ENCODE data around the gene RFPL3. TPM values are rescaled to one million over a fixed set of nuclear protein-coding genes. Genes with fewer than 3 reads are reported as not detected.
"Not testable (repeated sequence)": the region's sequence is repeated elsewhere in the genome, so short reads cannot be mapped to it uniquely, and the experiment has no call there.

Gene RFPL3
- total RNA-seq, 1 donor: not detected

DNA sequence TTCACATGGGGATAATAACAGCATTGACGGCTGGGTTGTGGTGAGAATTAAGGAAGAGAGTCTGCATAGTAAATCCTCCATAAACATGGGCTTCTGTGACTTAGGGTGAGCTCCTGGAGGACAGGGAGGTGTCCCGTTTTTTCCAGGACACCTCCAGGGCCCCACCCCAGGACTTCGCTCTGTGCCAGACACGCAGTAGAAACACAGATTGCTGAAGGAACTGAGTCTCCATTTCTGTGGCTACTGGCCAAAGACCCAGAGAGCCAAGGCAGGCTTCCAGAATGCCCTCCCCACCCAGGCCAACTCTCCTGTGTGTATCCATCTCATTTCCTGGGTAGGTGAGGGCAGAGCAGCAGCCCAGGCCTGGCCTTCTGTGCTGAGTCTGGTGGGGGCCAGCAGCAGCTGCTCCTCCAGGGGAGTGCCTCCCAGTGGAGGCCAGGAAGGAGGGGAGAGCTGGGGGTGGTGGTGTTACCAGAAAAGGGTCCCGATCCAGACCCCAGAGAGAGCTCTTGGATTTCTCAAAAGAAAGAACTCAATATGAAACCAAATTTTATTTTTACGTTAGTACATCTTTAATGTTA lies 9.5 kb upstream of the RFPL3 start:
- Histone ChIP-seq H3K9me3 (ENCODE audit: low read depth, low read length) (no peaks in the 10 kb centered on the region), H4K20me1 (ENCODE audit: insufficient read depth, low read length) (no peaks in the 10 kb centered on the region), H3K4me2 (ENCODE audit: insufficient read depth, low read length) (no peak overlapping the region), H3K4me1 (ENCODE audit: insufficient read depth, low read length) (no peaks in the 10 kb centered on the region), H3K27me3 (ENCODE audit: insufficient read depth, low read length) (no peaks in the 10 kb centered on the region), H3K4me3 (ENCODE audit: insufficient read depth, low read length) (no peak overlapping the region), H3K36me3 (ENCODE audit: insufficient read depth, low read length) (no peaks in the 10 kb centered on the region), H3K79me2 (ENCODE audit: insufficient read depth, low read length) (no peaks in the 10 kb centered on the region), H2AFZ (ENCODE audit: low read length) (no peak overlapping the region), H3K27ac (ENCODE audit: low read depth, low read length) (no peak overlapping the region)
- TF ChIP-seq, protein P1, sequence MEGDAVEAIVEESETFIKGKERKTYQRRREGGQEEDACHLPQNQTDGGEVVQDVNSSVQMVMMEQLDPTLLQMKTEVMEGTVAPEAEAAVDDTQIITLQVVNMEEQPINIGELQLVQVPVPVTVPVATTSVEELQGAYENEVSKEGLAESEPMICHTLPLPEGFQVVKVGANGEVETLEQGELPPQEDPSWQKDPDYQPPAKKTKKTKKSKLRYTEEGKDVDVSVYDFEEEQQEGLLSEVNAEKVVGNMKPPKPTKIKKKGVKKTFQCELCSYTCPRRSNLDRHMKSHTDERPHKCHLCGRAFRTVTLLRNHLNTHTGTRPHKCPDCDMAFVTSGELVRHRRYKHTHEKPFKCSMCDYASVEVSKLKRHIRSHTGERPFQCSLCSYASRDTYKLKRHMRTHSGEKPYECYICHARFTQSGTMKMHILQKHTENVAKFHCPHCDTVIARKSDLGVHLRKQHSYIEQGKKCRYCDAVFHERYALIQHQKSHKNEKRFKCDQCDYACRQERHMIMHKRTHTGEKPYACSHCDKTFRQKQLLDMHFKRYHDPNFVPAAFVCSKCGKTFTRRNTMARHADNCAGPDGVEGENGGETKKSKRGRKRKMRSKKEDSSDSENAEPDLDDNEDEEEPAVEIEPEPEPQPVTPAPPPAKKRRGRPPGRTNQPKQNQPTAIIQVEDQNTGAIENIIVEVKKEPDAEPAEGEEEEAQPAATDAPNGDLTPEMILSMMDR (IDR thresholded peaks at IDR 0.05; ENCODE audit: extremely low read depth, low read depth, low read length): no peak
- no peak for DNase-seq (ENCODE audit: insufficient read length, low spot score, missing footprints)

DNA sequence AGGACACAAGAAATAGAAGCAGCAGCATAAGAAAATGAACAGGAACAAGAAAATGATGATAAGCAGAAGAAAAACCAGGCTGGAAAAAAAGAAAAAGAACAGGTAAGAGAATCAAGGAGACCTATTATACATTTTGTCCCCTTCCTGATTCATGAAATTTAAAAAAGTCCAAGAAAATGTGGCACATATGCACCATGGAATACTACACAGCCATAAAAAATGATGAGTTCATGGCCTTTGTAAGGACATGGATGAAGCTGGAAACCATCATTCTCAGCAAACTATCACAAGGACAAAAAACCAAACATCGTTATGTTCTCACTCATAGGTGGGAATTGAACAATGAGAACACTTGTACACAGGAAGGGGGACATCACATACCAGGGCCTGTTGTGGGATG lies 5.8 kb upstream of the RFPL3 start:
- H3K4me3 ChIP-seq (ENCODE audit: insufficient read depth, low read length); H3K4me2 ChIP-seq (ENCODE audit: insufficient read depth, low read length); H3K9me3 ChIP-seq (ENCODE audit: low read depth, low read length); H2AFZ ChIP-seq (ENCODE audit: low read length); H3K36me3 ChIP-seq (ENCODE audit: insufficient read depth, low read length); H3K79me2 ChIP-seq (ENCODE audit: insufficient read depth, low read length); DNase-seq (ENCODE audit: insufficient read length, low spot score, missing footprints); H3K27me3 ChIP-seq (ENCODE audit: insufficient read depth, low read length); H4K20me1 ChIP-seq (ENCODE audit: insufficient read depth, low read length); H3K27ac ChIP-seq (ENCODE audit: low read depth, low read length); H3K4me1 ChIP-seq (ENCODE audit: insufficient read depth, low read length): not testable (repeated sequence)

DNA sequence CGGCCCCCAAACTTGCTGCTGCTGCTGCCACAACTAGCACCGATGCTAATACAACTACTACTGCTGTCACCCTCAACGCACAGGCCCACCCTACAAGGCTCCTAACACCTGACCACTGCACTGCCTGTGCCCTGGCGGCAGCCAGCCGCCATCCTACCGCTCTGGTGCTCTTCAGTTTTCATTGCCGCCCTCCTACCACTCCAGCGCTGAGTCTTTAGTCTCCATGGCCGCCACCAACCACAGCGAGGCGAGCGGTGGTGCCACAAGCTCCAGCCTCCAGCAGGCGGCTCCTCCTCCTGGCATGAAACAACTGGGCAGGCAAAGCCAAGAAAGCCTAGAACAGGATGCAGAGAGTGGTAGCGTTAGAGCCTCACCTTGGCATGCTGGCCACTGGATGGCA lies 5.0 kb upstream of the RFPL3 start:
- no peak overlapping the region for H3K4me3 ChIP-seq (ENCODE audit: insufficient read depth, low read length)
- no peaks in the 10 kb centered on the region for H3K36me3 ChIP-seq (ENCODE audit: insufficient read depth, low read length)
- H2AFZ ChIP-seq (ENCODE audit: low read length): no peak overlapping the region
- H3K4me2 ChIP-seq (ENCODE audit: insufficient read depth, low read length): no peak overlapping the region
- no peaks in the 10 kb centered on the region for H3K4me1 ChIP-seq (ENCODE audit: insufficient read depth, low read length)
- H3K79me2 ChIP-seq (ENCODE audit: insufficient read depth, low read length): no peaks in the 10 kb centered on the region
- H3K9me3 ChIP-seq (ENCODE audit: low read depth, low read length): no peaks in the 10 kb centered on the region
- DNase-seq (ENCODE audit: insufficient read length, low spot score, missing footprints): no peak
- TF ChIP-seq, protein P1 (IDR thresholded peaks at IDR 0.05; ENCODE audit: extremely low read depth, low read depth, low read length): no peak
- H4K20me1 ChIP-seq (ENCODE audit: insufficient read depth, low read length): no peaks in the 10 kb centered on the region
- no peak overlapping the region for H3K27ac ChIP-seq (ENCODE audit: low read depth, low read length)
- no peaks in the 10 kb centered on the region for H3K27me3 ChIP-seq (ENCODE audit: insufficient read depth, low read length)

DNA sequence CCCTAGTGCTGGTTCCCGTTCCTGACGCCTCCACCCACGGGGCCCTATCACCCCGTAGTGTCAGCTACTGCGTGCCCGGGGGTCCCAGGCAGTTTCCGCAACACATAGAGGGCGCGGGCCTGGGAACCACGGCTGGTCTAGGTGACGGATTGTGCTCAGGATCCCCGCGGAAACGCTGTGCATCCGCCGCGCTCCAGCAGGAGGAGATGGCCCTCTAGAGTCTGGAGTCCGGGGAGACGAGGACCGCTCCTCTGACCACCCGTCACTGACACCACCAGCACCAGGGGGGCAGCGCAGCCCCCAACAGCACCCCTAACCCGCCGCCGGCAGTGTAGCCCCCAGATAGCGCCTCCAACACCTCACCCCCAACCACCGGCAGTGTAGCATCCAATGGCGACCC lies 4.4 kb upstream of the RFPL3 start:
- Histone ChIP-seq H3K36me3 (ENCODE audit: insufficient read depth, low read length) (no peaks in the 10 kb centered on the region), H3K79me2 (ENCODE audit: insufficient read depth, low read length) (no peaks in the 10 kb centered on the region), H2AFZ (ENCODE audit: low read length) (no peak overlapping the region), H3K4me2 (ENCODE audit: insufficient read depth, low read length) (no peak overlapping the region), H3K27ac (ENCODE audit: low read depth, low read length) (no peak overlapping the region), H4K20me1 (ENCODE audit: insufficient read depth, low read length) (no peaks in the 10 kb centered on the region), H3K27me3 (ENCODE audit: insufficient read depth, low read length) (no peaks in the 10 kb centered on the region), H3K4me3 (ENCODE audit: insufficient read depth, low read length) (no peak overlapping the region), H3K9me3 (ENCODE audit: low read depth, low read length) (no peaks in the 10 kb centered on the region), H3K4me1 (ENCODE audit: insufficient read depth, low read length) (no peaks in the 10 kb centered on the region)
- TF ChIP-seq, protein P1 (IDR thresholded peaks at IDR 0.05; ENCODE audit: extremely low read depth, low read depth, low read length): no peak
- DNase-seq (ENCODE audit: insufficient read length, low spot score, missing footprints): no peak

Data from osteoblast (primary cell).